Endothelial cell of umbilical vein (primary cell): ENCODE data around the gene TOR4A. TPM values are rescaled to one million over a fixed set of nuclear protein-coding genes. Genes with fewer than 3 reads are reported as not detected.

Source experiments
- BruUV-seq: library from RNA; stranded (reverse); fragments of 400-500 nt; replicated peaks from 2 replicates; lab custom pipeline; 2021; lab: Mats Ljungman, UMichigan
- CTCF ChIA-PET: fragments of 300-600, 350-600 bp; sonication (Branson Sonifier 250); formaldehyde crosslinking; loops from one replicate; lab custom pipeline; 2021; ENCODE audit warnings: antibody characterized with exemption, inconsistent platforms; lab: Charles Lee
- POLR2A ChIA-PET: fragments of 300-600, 350-600 bp; sonication (Branson Sonifier 250); formaldehyde crosslinking; loops from one replicate; lab custom pipeline; 2021; ENCODE audit warnings: antibody characterized with exemption, inconsistent platforms; lab: Charles Lee
- DNase-seq: peaks from one replicate; pipeline ENCODE4 v3.0.0-alpha.2; 2011; ENCODE audit warnings: low read depth, low spot score
- FAIRE-seq: peaks from 2 replicates; lab custom pipeline; 2011; peaks lifted over from hg19 to GRCh38; lab: Jason Lieb, UNC
- H2AFZ ChIP-seq: 2 replicates; pipeline ENCODE4 v1.6.0; 2012; ENCODE audit warnings: low read depth, low read length, control low read depth, inconsistent platforms
- H3K27ac ChIP-seq: 2 replicates; pipeline ENCODE4 v1.5.1; 2011; ENCODE audit warnings: low read depth, mild to moderate bottlenecking, control low read depth, low read length, moderate library complexity; ENCODE audit not compliant: insufficient read depth
- H3K27me3 ChIP-seq, 2 experiments: 2 replicates each; pipeline versions ENCODE4 v1.6.0 to v1.6.1; 2011; ENCODE audit warnings: low read length in 2 of 2, mixed read lengths in 1 of 2; ENCODE audit not compliant: control insufficient read depth in 2 of 2, insufficient read depth in 2 of 2
- H3K36me3 ChIP-seq, 2 experiments: 2 replicates in 1 of 2; 3 replicates in 1 of 2; pipeline ENCODE4 v1.5.1; 2011; ENCODE audit warnings: low read length in 2 of 2, mild to moderate bottlenecking in 1 of 2, moderate library complexity in 1 of 2; ENCODE audit not compliant: control insufficient read depth in 2 of 2, insufficient read depth in 2 of 2; ENCODE audit errors: extremely low read depth in 1 of 2
- H3K4me1 ChIP-seq: 3 replicates; pipeline ENCODE4 v1.5.1; 2011; ENCODE audit warnings: mild to moderate bottlenecking, low read length; ENCODE audit not compliant: control insufficient read depth, insufficient read depth; ENCODE audit errors: extremely low read depth
- H3K4me2 ChIP-seq: 2 replicates; pipeline ENCODE4 v1.6.1; 2011; ENCODE audit warnings: low read length, control low read depth, mixed read lengths; ENCODE audit not compliant: insufficient read depth
- H3K4me3 ChIP-seq, 3 experiments: fragments of 200-600 bp in 1 of 3; sonication (generic), shearing (Covaris generic) in 1 of 3; replicated peaks in 1 of 3; 2 replicates each; pipeline ENCODE4 v1.5.1; 2011 to 2016; ENCODE audit warnings: control low read depth in 3 of 3, low read length in 3 of 3, mild to moderate bottlenecking in 2 of 3, inconsistent platforms in 1 of 3, low read depth in 1 of 3, moderate library complexity in 1 of 3; ENCODE audit not compliant: insufficient read depth in 1 of 3
- H3K79me2 ChIP-seq: 2 replicates; pipeline ENCODE4 v1.6.0; 2012; ENCODE audit warnings: low read length, inconsistent platforms; ENCODE audit not compliant: control insufficient read depth, insufficient read depth
- H3K9ac ChIP-seq: replicated peaks from 2 replicates; pipeline ENCODE3; 2011; ENCODE audit warnings: low read length, control low read depth; ENCODE audit not compliant: insufficient read depth; ENCODE audit errors: extremely low read depth
- H3K9me1 ChIP-seq: replicated peaks from 3 replicates; pipeline ENCODE4 v1.6.0; 2011; ENCODE audit warnings: mild to moderate bottlenecking, low read length; ENCODE audit not compliant: control insufficient read depth, insufficient read depth; ENCODE audit errors: extremely low read depth
- H3K9me3 ChIP-seq: replicated peaks from 2 replicates; pipeline ENCODE4 v1.5.1; 2012; ENCODE audit warnings: low read length, inconsistent platforms; ENCODE audit not compliant: control insufficient read depth, insufficient read depth
- H4K20me1 ChIP-seq: replicated peaks from 2 replicates; pipeline ENCODE3; 2011; ENCODE audit warnings: mild to moderate bottlenecking, low read length; ENCODE audit not compliant: control insufficient read depth, insufficient read depth; ENCODE audit errors: extremely low read depth
- CTCF ChIP-seq, 2 donors: IDR thresholded peaks; 1 replicate in 1 of 2; 2 replicates in 1 of 2; pipeline ENCODE4 v1.5.1; 2011; ENCODE audit warnings: low read length in 2 of 2, mild to moderate bottlenecking in 2 of 2, moderate library complexity in 2 of 2, control low read depth in 1 of 2, inconsistent platforms in 1 of 2, low read depth in 1 of 2; ENCODE audit not compliant: insufficient read depth in 1 of 2; ENCODE audit errors: extremely low read depth in 1 of 2
- EZH2 ChIP-seq: IDR thresholded peaks from 2 replicates; pipeline ENCODE4 v1.6.1; 2012; ENCODE audit warnings: borderline replicate concordance, low read depth, mild to moderate bottlenecking, moderate library complexity, low read length, inconsistent platforms; ENCODE audit not compliant: severe bottlenecking
- FOS ChIP-seq: IDR thresholded peaks from 2 replicates; pipeline ENCODE4 v1.6.1; 2011; ENCODE audit warnings: mild to moderate bottlenecking, low read length, moderate library complexity, borderline replicate concordance; ENCODE audit not compliant: insufficient read depth
- GATA2 ChIP-seq: IDR thresholded peaks from 2 replicates; pipeline ENCODE4 v1.7.0; 2011; ENCODE audit warnings: low read depth, mild to moderate bottlenecking, moderate library complexity, mixed read lengths, low read length; ENCODE audit not compliant: insufficient read length, insufficient read depth
- JUN ChIP-seq: IDR thresholded peaks from 2 replicates; pipeline ENCODE4 v1.6.1; 2011; ENCODE audit warnings: borderline replicate concordance, low read depth; ENCODE audit not compliant: insufficient read length, insufficient read depth
- MAX ChIP-seq: IDR thresholded peaks from 2 replicates; pipeline ENCODE4 v1.6.1; 2011; ENCODE audit not compliant: insufficient read depth, insufficient read length
- MYC ChIP-seq: IDR thresholded peaks from one replicate; pipeline ENCODE4 v1.6.1; 2011; ENCODE audit warnings: mild to moderate bottlenecking, low read depth, low read length
- POLR2AphosphoS5 ChIP-seq: IDR thresholded peaks from 2 replicates; pipeline ENCODE4 v1.6.1; 2012; ENCODE audit warnings: low read depth, mild to moderate bottlenecking, control low read depth, low read length, moderate library complexity; ENCODE audit not compliant: insufficient read depth
- dilution Hi-C: fragments of 300-500 bp; cut with MboI; formaldehyde crosslinking; loops from one replicate; pipeline ENCODE4 v1.15.0; 2019; ENCODE audit warnings: low sequenced_read_pairs; ENCODE audit not compliant: extremely low pct_ligation_motif_present
- intact Hi-C: fragments of 100-400 bp; cut with micrococcal nuclease; formaldehyde crosslinking; loops from one replicate; pipeline ENCODE4 v1.10.0; 2022
- polyA plus RNA-seq, 4 experiments: library from polyadenylated mRNA; depleted of rRNA in 3 of 4; stranded (reverse) in 3 of 4; unstranded in 1 of 4; fragments of >200 nt; gene quantifications; 2 replicates each; pipeline versions ENCODE4 v1.2.1 to v1.2.3, GENCODE V29; 2011 to 2012; ENCODE audit warnings: missing spikeins in 1 of 4
- total RNA-seq: library from RNA; stranded (reverse); gene quantifications from 2 replicates; pipeline ENCODE4 v1.2.3, GENCODE V29; 2021

The TOR4A gene
- total and polyA plus RNA-seq, 2 donors (not counting 3 experiments of a cell fraction or from before 2014, with no cell fraction given), result 32.4 to 48.0 TPM

- peaks cover 49% of the 10 kb centered on the region for H3K4me1 ChIP-seq
- ChIA-PET POLR2A (interaction anchor here (1.5 kb wide), 1 partner anchor 57 kb away, joined by 3 read pairs; the partner anchor contains the start of gene TUBB4B), CTCF (interaction anchor here (1.1 to 2.8 kb wide), 6 partner anchors 11 to 269 kb away, joined by 3 to 20 read pairs (median 4); partner anchors contain the start of genes EXD3 and NOXA1)
- no peak overlapping the region for H2AFZ ChIP-seq
- BruUV-seq, result no TSS peak
- peaks cover 26% of the 10 kb centered on the region for H3K79me2 ChIP-seq
- peak overlapping the region; percentile 93 for H3K27ac ChIP-seq
- no peaks in the 10 kb centered on the region for H3K9me1 ChIP-seq
- no peaks in the 10 kb centered on the region for H3K27me3 ChIP-seq
- DNase-seq, result no peak
- peak; percentile 48 for FAIRE-seq
- H3K9ac ChIP-seq, result peak overlapping the region; percentile 62
- dilution Hi-C loops, result no loop called here
- H3K4me2 ChIP-seq, result peak overlapping the region; percentile 38
- H3K9me3 ChIP-seq, result no peaks in the 10 kb centered on the region
- no peak for TF ChIP-seq GATA2
- TF ChIP-seq CTCF (IDR thresholded peaks at IDR 0.05; ENCODE audit: extremely low read depth in 1 of 2, insufficient read depth in 1 of 2, low read depth in 1 of 2, low read length in 2 of 2), result no peak
- no peak for TF ChIP-seq POLR2AphosphoS5
- no peak for TF ChIP-seq JUN
- TF ChIP-seq MYC, result no peak
- TF ChIP-seq EZH2, result no peak
- TF ChIP-seq FOS, result no peak
- TF ChIP-seq MAX, result no peak
- peak overlapping the region in 1 of 3 experiments; percentile 2 for H3K4me3 ChIP-seq
- H4K20me1 ChIP-seq, result no peaks in the 10 kb centered on the region
- intact Hi-C loops, result loop anchor here (2.0 kb wide), 1 partner anchor 57 kb away; no protein-coding TSS in a partner anchor
- H3K36me3 ChIP-seq, result no peaks in the 10 kb centered on the region
Measured at GRCh38 chr9:137297966-137298365, 20.4 kb downstream of the TOR4A start.
